Coronary artery (tissue), 2 donors: ENCODE measurements around the gene CRABP2.

ENCODE experiments used
- DNase-seq: peaks from one replicate; pipeline ENCODE4 v3.0.0-alpha.2; 2017; ENCODE audit warnings: low spot score
- H3K27ac ChIP-seq, 2 donors: fragments of 200-600 bp; sonication (generic); one replicate each; pipeline ENCODE4 v1.5.1; 2016 to 2019
- H3K4me3 ChIP-seq: fragments of 200-600 bp; sonication (generic); 2 replicates; pipeline ENCODE4 v1.5.1; 2016; ENCODE audit warnings: mild to moderate bottlenecking, moderate library complexity
- CTCF ChIP-seq: fragments of 200-600 bp; sonication (generic); IDR thresholded peaks from one replicate; pipeline ENCODE4 v1.5.1; 2019; ENCODE audit warnings: antibody characterized with exemption

CRABP2 gene

GRCh38 chr1:156745881-156746280, 40.5 kb upstream of the CRABP2 start:
- H3K27ac ChIP-seq, result peak overlapping the region; percentile 98 to 99
- peak overlapping the region; percentile 100 for H3K4me3 ChIP-seq
- DNase-seq, result no peak
- TF ChIP-seq CTCF, result no peak

- H3K27ac ChIP-seq, result peak overlapping the region; percentile 16 to 99
- no peak for TF ChIP-seq CTCF
- H3K4me3 ChIP-seq, result no peak overlapping the region
- no peak for DNase-seq
Measured at GRCh38 chr1:156744786-156745419, 39.5 kb upstream of the CRABP2 start.

- peak overlapping the region in 1 of 2 donors; percentile 22 for H3K27ac ChIP-seq
- DNase-seq, result no peak
- no peak overlapping the region for H3K4me3 ChIP-seq
- no peak for TF ChIP-seq CTCF
Measured at GRCh38 chr1:156744344-156744743, 39.0 kb upstream of the CRABP2 start.

GRCh38 chr1:156743367-156744302, 38.3 kb upstream of the CRABP2 start:
- Histone ChIP-seq H3K27ac (peak overlapping the region in 1 of 2 donors; percentile 22), H3K4me3 (no peak overlapping the region)
- no peak for TF ChIP-seq CTCF
- DNase-seq, result no peak

GRCh38 chr1:156742801-156743200, 37.4 kb upstream of the CRABP2 start:
- DNase-seq, result no peak
- Histone ChIP-seq H3K27ac (no peak overlapping the region), H3K4me3 (no peak overlapping the region)
- TF ChIP-seq CTCF, result no peak

- no peak for DNase-seq
- no peak for TF ChIP-seq CTCF
- Histone ChIP-seq H3K4me3 (no peak overlapping the region), H3K27ac (peak overlapping the region; percentile 73 to 83)
Measured at GRCh38 chr1:156742017-156742416, 36.6 kb upstream of the CRABP2 start.
